ENCODE results near the gene CCDC85C.

GRCh38 chr14:99552572-99553216 lies 51.3 kb downstream of the CCDC85C start:
- TF ChIP-seq MAFK (IDR thresholded peaks at IDR 0.05; ENCODE audit: low read depth, low read length) (no peak), EZH2 (IDR thresholded peaks at IDR 0.05; ENCODE audit: low read depth, low read length, severe bottlenecking) (no peak), BRCA1 (IDR thresholded peaks at IDR 0.05; ENCODE audit: low read depth, low read length) (no peak)

All from H1 (cell line).